Thyroid gland (tissue), 4 donors: Measurements from ENCODE around the gene PIP4P1. TPM values are rescaled to one million over a fixed set of nuclear protein-coding genes. Genes with fewer than 3 reads are reported as not detected.

Experiments
- DNase-seq, 2 donors: peaks; one replicate each; pipeline ENCODE4 v3.0.0-alpha.2; 2019
- H3K27ac ChIP-seq, 3 donors: fragments of 200-600 bp; sonication (generic); 1 replicate in 2 of 3; 2 replicates in 1 of 3; pipeline ENCODE4 v1.5.1; 2016 to 2019; ENCODE audit warnings: mild to moderate bottlenecking in 1 of 3, moderate library complexity in 1 of 3
- H3K27me3 ChIP-seq: fragments of 200-600 bp; sonication (generic); one replicate; pipeline ENCODE4 v1.5.1; 2019
- H3K36me3 ChIP-seq, 2 donors: fragments of 200-600 bp; sonication (generic); one replicate each; pipeline ENCODE4 v1.5.1; 2016 to 2019
- H3K4me1 ChIP-seq, 2 donors: fragments of 200-600 bp; sonication (generic); one replicate each; pipeline ENCODE4 v1.5.1; 2017 to 2019
- H3K4me3 ChIP-seq, 3 donors: fragments of 200-600 bp; sonication (generic); replicated peaks in 1 of 3; 1 replicate in 2 of 3; 2 replicates in 1 of 3; pipeline ENCODE4 v1.5.1; 2016; ENCODE audit warnings: mild to moderate bottlenecking in 1 of 3
- H3K9me3 ChIP-seq: fragments of 200-600 bp; sonication (generic); one replicate; pipeline ENCODE4 v1.5.1; 2017
- POLR2A ChIP-seq, 2 donors: fragments of 450-650 bp; IDR thresholded peaks; one replicate each; pipeline ENCODE4 v1.6.1; 2017; ENCODE audit warnings: antibody characterized with exemption in 2 of 2, mild to moderate bottlenecking in 2 of 2, moderate library complexity in 1 of 2
- WGBS, 2 donors: methylation state at CpG; one replicate each; pipeline ENCODE4 v1.1.5; 2017; 5-methylcytosine and 5-hydroxymethylcytosine counted together
- intact Hi-C: fragments of 100-400 bp; cut with DNase I; formaldehyde crosslinking; loops from one replicate; pipeline ENCODE4 v1.15.1; 2023
- total RNA-seq, 4 donors: library from RNA; depleted of rRNA; stranded (reverse); fragments of >200 nt; gene quantifications; one replicate each; pipeline ENCODE4 v1.2.3, GENCODE V29; 2016
- TF ChIP-seq, protein P1 (sequence below), 6 experiments: fragments of 200-600 bp in 3 of 6; fragments of 450-650 bp in 3 of 6; sonication (generic) in 3 of 6; IDR thresholded peaks; one replicate each; pipeline ENCODE4 v1.5.1; 2016 to 2019; ENCODE audit warnings: antibody characterized with exemption in 6 of 6, mild to moderate bottlenecking in 2 of 6, inconsistent platforms in 1 of 6, moderate library complexity in 1 of 6

Gene PIP4P1
- total RNA-seq, 4 donors from 2014 or later: 15.4 to 29.1 (median 23.1) TPM

DNA sequence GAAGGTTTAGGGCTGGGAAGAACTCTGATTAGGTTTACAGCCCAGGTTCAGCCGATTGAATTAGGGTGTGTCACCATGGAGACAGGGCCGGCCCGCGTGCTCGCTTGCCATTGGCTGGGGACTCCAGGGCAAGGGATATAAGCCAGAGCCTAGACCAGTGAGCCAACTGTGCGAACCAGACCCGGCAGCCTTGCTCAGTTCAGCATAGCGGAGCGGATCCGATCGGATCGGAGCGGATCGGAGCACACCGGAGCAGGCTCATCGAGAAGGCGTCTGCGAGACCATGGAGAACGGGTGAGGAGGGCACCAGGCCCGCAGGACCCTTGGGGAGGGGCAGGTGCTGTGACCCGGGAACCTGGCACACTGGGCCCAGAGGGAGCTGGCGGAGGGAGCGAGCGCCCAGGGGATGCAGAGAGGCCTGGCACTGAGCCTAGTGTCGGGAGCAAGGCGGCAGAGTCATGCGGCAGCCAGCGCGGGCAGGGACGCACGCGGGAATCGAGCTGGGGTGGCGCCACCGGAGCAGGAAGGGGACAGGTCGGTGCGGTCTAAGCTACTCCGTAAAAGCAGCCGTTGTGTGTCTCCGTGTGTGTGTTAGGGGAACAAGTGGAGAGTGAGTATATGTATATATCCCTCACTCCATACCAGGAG lies 8.1 kb upstream of the PIP4P1 start, which contains the start of gene PNP:
Gene PNP, plus strand, starts transcription at position 165 of the 648 bp plus-strand sequence. Its CDS starts 119 bp downstream, at position 284.
- H3K27ac ChIP-seq: peak within 1 kb of the TSS; percentile 84 to 96 (median 86)
- intact Hi-C loops: loop anchor here (10.0 kb wide), 1 partner anchor 55 kb away; the partner anchor contains the start of gene TEP1
- H3K9me3 ChIP-seq: no peaks in the 10 kb centered on the region
- peak; percentile 88 to 90 for DNase-seq
- WGBS, 2 donors: 0 to 1% methylated on average over 7 to 32 of the region's 40 CpGs
- H3K4me3 ChIP-seq: peak within 1 kb of the TSS; percentile 73 to 86 (median 80)
- TF ChIP-seq, protein P1, sequence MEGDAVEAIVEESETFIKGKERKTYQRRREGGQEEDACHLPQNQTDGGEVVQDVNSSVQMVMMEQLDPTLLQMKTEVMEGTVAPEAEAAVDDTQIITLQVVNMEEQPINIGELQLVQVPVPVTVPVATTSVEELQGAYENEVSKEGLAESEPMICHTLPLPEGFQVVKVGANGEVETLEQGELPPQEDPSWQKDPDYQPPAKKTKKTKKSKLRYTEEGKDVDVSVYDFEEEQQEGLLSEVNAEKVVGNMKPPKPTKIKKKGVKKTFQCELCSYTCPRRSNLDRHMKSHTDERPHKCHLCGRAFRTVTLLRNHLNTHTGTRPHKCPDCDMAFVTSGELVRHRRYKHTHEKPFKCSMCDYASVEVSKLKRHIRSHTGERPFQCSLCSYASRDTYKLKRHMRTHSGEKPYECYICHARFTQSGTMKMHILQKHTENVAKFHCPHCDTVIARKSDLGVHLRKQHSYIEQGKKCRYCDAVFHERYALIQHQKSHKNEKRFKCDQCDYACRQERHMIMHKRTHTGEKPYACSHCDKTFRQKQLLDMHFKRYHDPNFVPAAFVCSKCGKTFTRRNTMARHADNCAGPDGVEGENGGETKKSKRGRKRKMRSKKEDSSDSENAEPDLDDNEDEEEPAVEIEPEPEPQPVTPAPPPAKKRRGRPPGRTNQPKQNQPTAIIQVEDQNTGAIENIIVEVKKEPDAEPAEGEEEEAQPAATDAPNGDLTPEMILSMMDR (IDR thresholded peaks at IDR 0.05): no peak
- TF ChIP-seq POLR2A (IDR thresholded peaks at IDR 0.05): peak; percentile 77 to 97
- peaks cover 10 to 13% of the 10 kb centered on the region in 2 donors for H3K4me1 ChIP-seq
- no peaks in the 10 kb centered on the region for H3K27me3 ChIP-seq
- H3K36me3 ChIP-seq: peaks cover under 1 to 3% of the 10 kb centered on the region in 2 donors

DNA sequence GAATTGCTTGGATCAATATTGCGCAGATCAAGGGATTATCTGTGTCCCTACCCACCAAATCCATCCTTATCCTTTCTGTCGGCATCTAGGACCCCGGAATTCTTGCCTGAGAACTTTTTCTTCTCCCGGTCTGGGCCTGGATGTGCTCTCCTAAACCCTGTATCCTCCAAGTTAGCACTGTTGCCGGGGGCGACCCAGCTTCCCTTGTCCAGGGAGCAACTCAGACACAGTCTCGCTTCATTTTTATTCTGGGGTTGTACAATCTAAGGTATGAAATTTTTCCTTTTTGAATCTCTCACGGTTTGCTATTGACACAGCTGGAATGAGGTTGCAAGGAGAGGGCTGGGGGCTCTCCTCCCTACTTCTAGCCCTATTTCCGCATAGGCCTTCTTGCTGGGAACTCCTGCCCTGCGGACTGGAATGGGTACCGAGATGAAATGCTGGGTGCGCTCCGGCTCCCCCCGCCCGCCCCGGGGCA lies 7.6 kb upstream of the PIP4P1 start:
- WGBS, 2 donors: 33 to 56% methylated on average over 9 to 15 of the region's 16 CpGs
- Histone ChIP-seq H3K9me3 (no peaks in the 10 kb centered on the region), H3K4me1 (peaks cover 10 to 13% of the 10 kb centered on the region in 2 donors), H3K27ac (peak overlapping the region; percentile 84 to 96 (median 86)), H3K36me3 (peaks cover 0 to 2% of the 10 kb centered on the region in 2 donors), H3K27me3 (no peaks in the 10 kb centered on the region), H3K4me3 (peak overlapping the region in 2 of 3 donors; percentile 80 to 86)
- intact Hi-C loops: loop anchor here (10.0 kb wide), 1 partner anchor 54 kb away; the partner anchor contains the start of gene TEP1
- TF ChIP-seq, protein P1 (IDR thresholded peaks at IDR 0.05): no peak
- no peak for TF ChIP-seq POLR2A (IDR thresholded peaks at IDR 0.05)
- peak in 1 of 2 donors; percentile 20 for DNase-seq

- 11 to 16% methylated on average over 8 to 19 of the region's 32 CpGs for WGBS, 2 donors
- no peaks in the 10 kb centered on the region for H3K9me3 ChIP-seq
- H3K36me3 ChIP-seq: peaks cover 26 to 29% of the 10 kb centered on the region in 2 donors
- H3K4me1 ChIP-seq: peaks cover 17 to 19% of the 10 kb centered on the region in 2 donors
- TF ChIP-seq, protein P1 (IDR thresholded peaks at IDR 0.05): no peak
- peak overlapping the region; percentile 73 to 94 (median 80) for H3K4me3 ChIP-seq
- H3K27ac ChIP-seq: peak overlapping the region; percentile 67 to 89 (median 86)
- no peaks in the 10 kb centered on the region for H3K27me3 ChIP-seq
- peak; percentile 60 to 64 for DNase-seq
- intact Hi-C loops: loop anchor here (10.0 kb wide), 1 partner anchor 46 kb away; the partner anchor contains the start of gene TEP1
These were observed 593 bp downstream of the PIP4P1 start for GRCh38 chr14:20460458-20461224.

DNA sequence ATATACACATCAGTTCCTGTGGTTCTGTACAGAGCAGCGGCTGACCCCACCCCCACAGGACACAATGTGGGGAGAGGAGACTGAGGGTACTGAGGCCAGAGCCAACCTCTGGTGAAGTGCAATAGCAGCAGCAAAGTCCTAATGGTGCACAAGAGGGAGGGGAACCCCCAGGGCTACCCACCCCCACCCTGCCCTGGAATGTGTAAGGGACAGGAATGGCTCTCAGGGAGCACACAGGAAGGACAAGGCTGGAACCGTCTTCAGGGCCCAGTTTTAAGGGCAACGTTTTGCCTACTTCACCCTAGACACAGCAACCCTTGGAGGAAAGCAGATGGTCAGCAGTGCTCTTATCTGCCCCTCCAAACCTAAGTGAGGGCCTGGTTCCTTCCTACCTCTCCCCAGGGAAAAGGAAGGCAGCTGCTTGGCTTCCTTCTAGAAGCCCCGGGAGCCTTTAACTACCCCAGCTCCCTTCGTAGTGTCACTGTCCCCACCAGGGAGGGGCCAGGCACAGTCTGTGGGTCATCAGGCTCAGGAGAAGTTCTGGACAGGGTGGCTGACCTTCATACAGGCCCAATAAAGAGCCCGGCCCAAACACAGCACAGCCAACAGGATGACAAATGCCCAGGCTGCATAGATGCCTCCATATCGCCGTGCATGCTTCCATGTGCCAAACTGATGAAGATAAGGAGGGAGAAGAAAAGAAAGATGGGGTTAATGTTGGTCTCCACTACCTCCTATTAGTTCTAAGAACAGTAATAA lies 3.0 kb downstream of the PIP4P1 start:
- peaks cover 26 to 28% of the 10 kb centered on the region in 2 donors for H3K4me1 ChIP-seq
- no peak for DNase-seq
- H3K36me3 ChIP-seq: peaks cover 26 to 29% of the 10 kb centered on the region in 2 donors
- intact Hi-C loops: loop anchor here (10.0 kb wide), 2 partner anchors 123 to 227 kb away; partner anchors contain the start of genes ANG, CCNB1IP1 and RNASE4
- no peak for TF ChIP-seq POLR2A (IDR thresholded peaks at IDR 0.05)
- TF ChIP-seq, protein P1 (IDR thresholded peaks at IDR 0.05): no peak
- no peaks in the 10 kb centered on the region for H3K27me3 ChIP-seq
- 68 to 81% methylated on average over 4 to 8 of the region's 8 CpGs for WGBS, 2 donors
- no peaks in the 10 kb centered on the region for H3K9me3 ChIP-seq
- no peak overlapping the region for H3K4me3 ChIP-seq
- no peak overlapping the region for H3K27ac ChIP-seq
